ENCODE measurements around the gene OCA2. TPM values are rescaled to one million over a fixed set of nuclear protein-coding genes. Genes with fewer than 3 reads are reported as not detected.

OCA2 gene
- total and polyA plus RNA-seq, 4 donors = 0.49 to 23.0 (median 2.3) TPM

DNA sequence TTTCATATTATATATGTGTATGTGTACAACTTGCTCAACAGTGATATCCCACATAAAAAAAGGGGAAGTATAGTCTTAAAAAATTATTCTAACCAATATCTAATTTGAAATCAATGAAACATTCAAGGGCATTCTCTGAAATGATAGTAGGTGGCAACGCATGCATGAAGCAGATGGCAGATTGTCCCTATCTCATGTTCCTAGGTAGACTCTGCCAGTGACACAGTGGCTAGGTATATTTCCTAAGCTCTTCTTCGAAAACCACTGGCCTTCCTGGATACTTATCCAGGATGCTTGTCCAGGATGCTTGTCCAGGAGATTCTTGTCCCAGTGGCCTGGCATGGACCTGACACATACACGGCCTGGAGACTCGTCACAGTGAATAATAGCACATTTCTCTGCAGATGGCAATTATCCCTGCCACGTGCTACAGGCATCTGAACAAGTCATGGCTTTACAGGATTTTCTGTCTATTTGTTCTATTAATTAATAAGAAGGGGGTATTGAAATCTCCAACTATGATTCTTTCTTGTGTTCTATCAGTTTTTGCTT, 54.9 kb downstream of the OCA2 start:
- Histone ChIP-seq H3K27ac (ENCODE audit: low read depth in 1 of 2, low read length in 1 of 2) (no peak overlapping the region), H3K9me3 (ENCODE audit: control insufficient read depth in 4 of 4, insufficient read depth in 3 of 4, low read length in 3 of 4) (peaks cover 0 to 2% (median 0%) of the 10 kb centered on the region in 4 donors), H3K4me3 (no peak overlapping the region), H3K4me1 (ENCODE audit: control insufficient read depth in 5 of 5, insufficient read depth in 5 of 5, low read length in 5 of 5) (peaks cover 0 to 3% (median 0%) of the 10 kb centered on the region in 5 donors), H3K27me3 (ENCODE audit: control insufficient read depth in 3 of 3, insufficient read depth in 3 of 3, low read length in 2 of 3) (no peaks in the 10 kb centered on the region), H3K9ac (ENCODE audit: insufficient read depth in 1 of 2, low read length in 2 of 2) (no peak overlapping the region), H3K36me3 (ENCODE audit: control insufficient read depth in 4 of 4, insufficient read depth in 4 of 4, low read length in 4 of 4) (no peaks in the 10 kb centered on the region)
- DNase-seq (no peak), ATAC-seq (ENCODE audit: insufficient read depth, low FRiP score) (no peak)
- TF ChIP-seq, protein P1, sequence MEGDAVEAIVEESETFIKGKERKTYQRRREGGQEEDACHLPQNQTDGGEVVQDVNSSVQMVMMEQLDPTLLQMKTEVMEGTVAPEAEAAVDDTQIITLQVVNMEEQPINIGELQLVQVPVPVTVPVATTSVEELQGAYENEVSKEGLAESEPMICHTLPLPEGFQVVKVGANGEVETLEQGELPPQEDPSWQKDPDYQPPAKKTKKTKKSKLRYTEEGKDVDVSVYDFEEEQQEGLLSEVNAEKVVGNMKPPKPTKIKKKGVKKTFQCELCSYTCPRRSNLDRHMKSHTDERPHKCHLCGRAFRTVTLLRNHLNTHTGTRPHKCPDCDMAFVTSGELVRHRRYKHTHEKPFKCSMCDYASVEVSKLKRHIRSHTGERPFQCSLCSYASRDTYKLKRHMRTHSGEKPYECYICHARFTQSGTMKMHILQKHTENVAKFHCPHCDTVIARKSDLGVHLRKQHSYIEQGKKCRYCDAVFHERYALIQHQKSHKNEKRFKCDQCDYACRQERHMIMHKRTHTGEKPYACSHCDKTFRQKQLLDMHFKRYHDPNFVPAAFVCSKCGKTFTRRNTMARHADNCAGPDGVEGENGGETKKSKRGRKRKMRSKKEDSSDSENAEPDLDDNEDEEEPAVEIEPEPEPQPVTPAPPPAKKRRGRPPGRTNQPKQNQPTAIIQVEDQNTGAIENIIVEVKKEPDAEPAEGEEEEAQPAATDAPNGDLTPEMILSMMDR (IDR thresholded peaks at IDR 0.05; ENCODE audit: control extremely low read depth, extremely low read depth) = no peak
- 83 to 88% methylated on average over 5 of the region's 5 CpGs for WGBS, 2 donors

DNA sequence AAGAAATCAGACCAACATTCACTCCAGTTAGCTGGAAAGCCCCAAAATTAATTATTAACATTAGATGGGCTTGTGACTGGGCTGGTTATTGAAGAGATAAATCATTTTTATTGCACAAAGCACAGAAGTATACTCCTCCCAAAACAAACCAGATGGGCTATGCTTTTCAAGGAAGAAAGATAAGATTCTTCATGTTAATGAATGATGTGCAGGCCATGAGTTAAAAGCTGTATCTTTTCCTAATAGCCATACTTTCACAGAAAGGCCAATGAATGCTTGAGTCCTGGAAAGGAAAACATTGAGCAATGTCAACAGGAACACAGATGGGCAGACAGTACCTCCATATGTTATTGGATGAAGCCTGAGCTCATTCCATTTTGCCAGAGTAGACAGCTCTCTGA, 55.4 kb downstream of the OCA2 start:
- no peak for ATAC-seq (ENCODE audit: insufficient read depth, low FRiP score)
- Histone ChIP-seq H3K4me1 (ENCODE audit: control insufficient read depth in 5 of 5, insufficient read depth in 5 of 5, low read length in 5 of 5) (peaks cover 0 to 3% (median 0%) of the 10 kb centered on the region in 5 donors), H3K9me3 (ENCODE audit: control insufficient read depth in 4 of 4, insufficient read depth in 3 of 4, low read length in 3 of 4) (peaks cover 0 to 2% (median 0%) of the 10 kb centered on the region in 4 donors), H3K36me3 (ENCODE audit: control insufficient read depth in 4 of 4, insufficient read depth in 4 of 4, low read length in 4 of 4) (no peaks in the 10 kb centered on the region), H3K27me3 (ENCODE audit: control insufficient read depth in 3 of 3, insufficient read depth in 3 of 3, low read length in 2 of 3) (no peaks in the 10 kb centered on the region), H3K9ac (ENCODE audit: insufficient read depth in 1 of 2, low read length in 2 of 2) (no peak overlapping the region), H3K4me3 (no peak overlapping the region), H3K27ac (ENCODE audit: low read depth in 1 of 2, low read length in 1 of 2) (no peak overlapping the region)
- TF ChIP-seq, protein P1 (IDR thresholded peaks at IDR 0.05; ENCODE audit: control extremely low read depth, extremely low read depth) = no peak
- DNase-seq = peak in 2 of 3 donors; percentile 1 to 13

DNA sequence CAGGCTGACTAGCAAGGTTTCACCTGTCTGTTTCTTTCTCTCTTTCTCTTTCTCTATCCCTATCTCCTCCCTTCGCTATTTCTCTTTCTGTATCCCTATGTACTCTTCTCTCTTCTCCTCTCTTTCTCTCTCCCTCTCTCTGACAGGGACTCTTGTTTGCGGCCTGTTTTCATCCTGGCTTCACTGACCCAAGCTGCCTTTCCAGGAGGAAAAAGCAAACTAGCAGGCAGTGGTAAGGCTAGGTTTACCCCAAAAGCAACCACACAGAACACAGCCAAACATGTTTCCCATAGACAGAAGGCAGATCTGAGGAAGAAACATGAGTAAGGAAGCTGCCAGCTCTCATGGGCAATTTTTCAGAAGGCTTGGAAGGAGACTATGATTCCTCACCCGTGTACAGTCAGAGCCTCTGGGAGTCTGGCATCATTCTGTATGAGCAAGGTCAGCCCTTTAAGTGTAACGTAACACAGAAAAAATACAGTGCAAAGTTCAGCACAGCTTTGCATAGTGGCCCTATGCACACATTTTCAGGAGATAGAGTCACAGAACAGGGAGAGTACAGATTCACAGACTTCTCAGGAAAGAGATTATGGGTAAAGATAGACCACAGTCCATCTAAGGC, 61.0 kb downstream of the OCA2 start:
- peaks cover 0 to 1% (median 0%) of the 10 kb centered on the region in 5 donors for H3K4me1 ChIP-seq (ENCODE audit: control insufficient read depth in 5 of 5, insufficient read depth in 5 of 5, low read length in 5 of 5)
- H3K27ac ChIP-seq (ENCODE audit: low read depth in 1 of 2, low read length in 1 of 2) = no peak overlapping the region
- no peak for ATAC-seq (ENCODE audit: insufficient read depth, low FRiP score)
- WGBS, 2 donors = 69 to 72% methylated on average over 4 of the region's 4 CpGs
- no peaks in the 10 kb centered on the region for H3K36me3 ChIP-seq (ENCODE audit: control insufficient read depth in 4 of 4, insufficient read depth in 4 of 4, low read length in 4 of 4)
- H3K4me3 ChIP-seq = no peak overlapping the region
- DNase-seq = peak in 1 of 3 donors; percentile 18
- H3K9ac ChIP-seq (ENCODE audit: insufficient read depth in 1 of 2, low read length in 2 of 2) = peak overlapping the region in 1 of 2 donors; percentile 37
- TF ChIP-seq, protein P1 (IDR thresholded peaks at IDR 0.05; ENCODE audit: control extremely low read depth, extremely low read depth) = no peak
- H3K9me3 ChIP-seq (ENCODE audit: control insufficient read depth in 4 of 4, insufficient read depth in 3 of 4, low read length in 3 of 4) = no peaks in the 10 kb centered on the region
- H3K27me3 ChIP-seq (ENCODE audit: control insufficient read depth in 3 of 3, insufficient read depth in 3 of 3, low read length in 2 of 3) = no peaks in the 10 kb centered on the region

All from lung (tissue), 12 donors.